HepG2 (cell line): Measurements from ENCODE around the gene SLC6A17. TPM values are rescaled to one million over a fixed set of nuclear protein-coding genes. Genes with fewer than 3 reads are reported as not detected.

Source experiments
- ATAC-seq: fragments of 200-7000 bp; cut with Tn5 transposase; 3 replicates; pipeline ENCODE4 v1.9.1; 2020; ENCODE audit warnings: mild to moderate bottlenecking, moderate library complexity
- BruUV-seq: library from RNA; stranded (reverse); fragments of 400-500 nt; replicated peaks from 2 replicates; lab custom pipeline; 2021; lab: Mats Ljungman, UMichigan
- CTCF ChIA-PET: fragments of 300-600 bp; formaldehyde crosslinking; extraction: SDS; loops from one replicate; lab custom pipeline; 2021; ENCODE audit warnings: low total read pairs, inconsistent platforms, low intra/inter-chr PET ratio; lab: Yijun Ruan, JAX
- POLR2A ChIA-PET: fragments of 350-600 bp; sonication (Branson Sonifier 250); formaldehyde crosslinking; loops from one replicate; lab custom pipeline; 2020; ENCODE audit warnings: antibody characterized with exemption, inconsistent platforms; lab: Yijun Ruan, JAX
- DNase-seq: peaks from one replicate; pipeline ENCODE4 v3.0.0-alpha.2; 2015; ENCODE audit warnings: low spot score
- FAIRE-seq: peaks from 3 replicates; lab custom pipeline; 2011; peaks lifted over from hg19 to GRCh38; lab: Jason Lieb, UNC
- H2AFZ ChIP-seq: one replicate; pipeline ENCODE4 v1.6.1; 2011; ENCODE audit warnings: low read length, inconsistent platforms
- H3K27ac ChIP-seq: fragments of 300-600 bp; 3 replicates; pipeline ENCODE4 v1.8.0; 2011; ENCODE audit warnings: mixed run types, mild to moderate bottlenecking, mixed read lengths, low read length, inconsistent platforms; ENCODE audit not compliant: insufficient read depth; ENCODE audit errors: extremely low read length
- H3K27me3 ChIP-seq, 2 experiments: fragments of 200-600 bp in 1 of 2; 2 replicates in 1 of 2; 3 replicates in 1 of 2; pipeline versions ENCODE4 v1.6.0 to v1.8.0; 2011; ENCODE audit warnings: low read length in 2 of 2, mild to moderate bottlenecking in 2 of 2, moderate library complexity in 2 of 2, inconsistent platforms in 1 of 2; ENCODE audit not compliant: insufficient read depth in 2 of 2, control insufficient read depth in 1 of 2
- H3K36me3 ChIP-seq, 2 experiments: fragments of 200-600 bp in 1 of 2; replicated peaks in 1 of 2; 2 replicates in 1 of 2; 3 replicates in 1 of 2; pipeline versions ENCODE4 v1.5.1 to v1.8.0; 2011; ENCODE audit warnings: low read length in 2 of 2, inconsistent platforms in 1 of 2; ENCODE audit not compliant: insufficient read depth in 2 of 2, control insufficient read depth in 1 of 2
- H3K4me1 ChIP-seq: 2 replicates; pipeline ENCODE4 v1.5.1; 2012; ENCODE audit warnings: low read length, inconsistent platforms; ENCODE audit not compliant: insufficient read depth
- H3K4me2 ChIP-seq: 2 replicates; pipeline ENCODE4 v1.6.0; 2011; ENCODE audit warnings: low read depth, low read length, inconsistent platforms
- H3K4me3 ChIP-seq, 3 experiments: fragments of 200-600 bp in 1 of 3; sonication (generic), shearing (Covaris generic) in 1 of 3; replicated peaks in 1 of 3; 2 replicates each; pipeline ENCODE4 v1.5.1; 2011 to 2016; ENCODE audit warnings: low read length in 3 of 3, inconsistent platforms in 2 of 3, low read depth in 2 of 3, mild to moderate bottlenecking in 2 of 3, control low read depth in 1 of 3, mixed read lengths in 1 of 3; ENCODE audit not compliant: insufficient read depth in 1 of 3
- H3K79me2 ChIP-seq: one replicate; pipeline ENCODE4 v1.6.1; 2011; ENCODE audit warnings: low read length, inconsistent platforms; ENCODE audit not compliant: insufficient read depth
- H3K9ac ChIP-seq: 2 replicates; pipeline ENCODE4 v1.6.0; 2011; ENCODE audit warnings: mild to moderate bottlenecking, low read depth, low read length, inconsistent platforms; ENCODE audit not compliant: insufficient read depth
- H3K9me3 ChIP-seq: 2 replicates; pipeline ENCODE4 v1.5.1; 2012; ENCODE audit warnings: mild to moderate bottlenecking, low read length
- H4K20me1 ChIP-seq: 2 replicates; pipeline ENCODE4 v1.6.0; 2011; ENCODE audit warnings: inconsistent platforms, mild to moderate bottlenecking, low read length, moderate library complexity; ENCODE audit not compliant: insufficient read depth
- ARID5B ChIP-seq: IDR thresholded peaks from 2 replicates; pipeline ENCODE4 v1.4.0; 2020; ENCODE audit warnings: mild to moderate bottlenecking, missing genetic modification reagents
- ATF7-NPFF ChIP-seq: sonication (generic); formaldehyde crosslinking; IDR thresholded peaks from 2 replicates; pipeline ENCODE4 v1.8.1; 2023; ENCODE audit warnings: mild to moderate bottlenecking, low read depth, missing genetic modification reagents, moderate library complexity
- DDIT3 ChIP-seq: sonication (generic); formaldehyde crosslinking; IDR thresholded peaks from 2 replicates; pipeline ENCODE4 v1.4.0; 2020; ENCODE audit warnings: mild to moderate bottlenecking, missing genetic modification reagents
- HMGXB4 ChIP-seq, 2 experiments: sonication (generic) in 1 of 2; formaldehyde crosslinking in 1 of 2; IDR thresholded peaks; 2 replicates each; pipeline versions ENCODE4 v1.4.0 to v1.6.1; 2018 to 2020; ENCODE audit warnings: missing genetic modification reagents in 2 of 2, borderline replicate concordance in 1 of 2, low read depth in 1 of 2, mild to moderate bottlenecking in 1 of 2, missing biosample characterization in 1 of 2
- NFE2 ChIP-seq: sonication (generic); formaldehyde crosslinking; IDR thresholded peaks from 2 replicates; pipeline ENCODE4 v1.4.0; 2020; ENCODE audit warnings: missing genetic modification reagents
- SP140L ChIP-seq: sonication (generic); formaldehyde crosslinking; IDR thresholded peaks from 2 replicates; pipeline ENCODE4 v1.4.0; 2020; ENCODE audit warnings: missing genetic modification reagents, borderline replicate concordance
- SRY ChIP-seq: sonication (generic); formaldehyde crosslinking; IDR thresholded peaks from 2 replicates; pipeline ENCODE4 v1.8.0; 2022; ENCODE audit warnings: mild to moderate bottlenecking, missing genetic modification reagents
- ZNF678 ChIP-seq: sonication (generic); formaldehyde crosslinking; IDR thresholded peaks from 2 replicates; pipeline ENCODE4 v1.4.0; 2020; ENCODE audit warnings: mild to moderate bottlenecking, missing genetic modification reagents
- ZNF776 ChIP-seq: sonication (generic); formaldehyde crosslinking; IDR thresholded peaks from 2 replicates; pipeline ENCODE4 v1.4.0; 2020; ENCODE audit warnings: mild to moderate bottlenecking, missing genetic modification reagents
- WGBS: methylation state at CpG from one replicate; pipeline ENCODE4 v1.1.6; 2017; ENCODE audit warnings: low lambda C conversion rate; 5-methylcytosine and 5-hydroxymethylcytosine counted together
- in situ Hi-C: cut with HindIII; loops from 2 replicates; pipeline ENCODE4 v1.10.0; 2017; ENCODE audit warnings: low pct_unique_long_range_greater_than_20kb; ENCODE audit not compliant: extremely low pct_ligation_motif_present
- intact Hi-C: fragments of 100-400 bp; cut with micrococcal nuclease; formaldehyde crosslinking; loops from one replicate; pipeline ENCODE4 v1.10.0; 2022; ENCODE audit not compliant: unreplicated experiment
- polyA plus RNA-seq, 8 experiments: library from polyadenylated mRNA; depleted of rRNA in 3 of 8; stranded (reverse) in 7 of 8; unstranded in 1 of 8; fragments of >200 nt; fragmentation: Illumina TruSeq in 4 of 8; extraction: Trizol in 4 of 8; gene quantifications; 2 replicates each; pipeline versions ENCODE4 v1.2.1 to v1.2.3, GENCODE V29; 2011 to 2016; ENCODE audit warnings: low read depth in 4 of 8, missing spikeins in 1 of 8, mixed read lengths in 1 of 8; ENCODE audit not compliant: insufficient read depth in 1 of 8
- total RNA-seq, 5 experiments: library from RNA; depleted of rRNA; stranded (reverse); fragments of >200 nt; fragmentation: Illumina TruSeq; extraction: Trizol; gene quantifications; 2 replicates each; pipeline ENCODE4 v1.2.3, GENCODE V29; 2016; ENCODE audit warnings: low read depth in 1 of 5

SLC6A17 gene
- total and polyA plus RNA-seq, 2 of the 13 experiments (the other 11 are each of a cell fraction or from before 2014, with no cell fraction given) = not detected

- TF ChIP-seq HMGXB4 (CRISPR knock-in tag; IDR thresholded peaks at IDR 0.05; ENCODE audit: borderline replicate concordance in 1 of 2, low read depth in 1 of 2) = no peak
- TF ChIP-seq, all 625 proteins: peak for 0
Observed at GRCh38 chr1:110213143-110213540, 62.8 kb downstream of the SLC6A17 start (continued).

GRCh38 chr1:110214454-110215404, 64.4 kb downstream of the SLC6A17 start:
- Histone ChIP-seq H3K4me3 (no peak overlapping the region), H4K20me1 (no peaks in the 10 kb centered on the region)
- intact Hi-C loops = no loop called here
- POLR2A ChIA-PET = no interaction called here
- TF ChIP-seq ZNF776 (CRISPR knock-in tag) (no peak), SP140L (no peak), SRY (CRISPR knock-in tag) (no peak), ARID5B (CRISPR knock-in tag) (no peak), NFE2 (CRISPR knock-in tag) (no peak), DDIT3 (CRISPR knock-in tag) (no peak), ZNF678 (no peak), ATF7-NPFF (CRISPR knock-in tag) (no peak)
- TF ChIP-seq, all 625 proteins: peak for 0
- no peaks in the 10 kb centered on the region for H3K36me3 ChIP-seq
- no peak overlapping the region for H3K9ac ChIP-seq
- FAIRE-seq (no peak), ATAC-seq (no peak), DNase-seq (peak; percentile 19)
- H3K4me2 ChIP-seq = no peak overlapping the region
- in situ Hi-C loops = no loop called here
- peaks cover 2 to 33% of the 10 kb centered on the region in 2 experiments; a peak in 3 of 5 replicates for H3K27me3 ChIP-seq
- WGBS = 37% methylated on average over 13 of the region's 16 CpGs
- no peaks in the 10 kb centered on the region for H3K9me3 ChIP-seq
- no peaks in the 10 kb centered on the region for H3K79me2 ChIP-seq
- CTCF ChIA-PET = no interaction called here
- peaks cover under 1% of the 10 kb centered on the region for H3K4me1 ChIP-seq
- H2AFZ ChIP-seq = no peak overlapping the region
- no TSS peak for BruUV-seq
- no peak overlapping the region for H3K27ac ChIP-seq
